Stomach (tissue), 4 donors: Measurements from ENCODE around the gene LRATD1.

ENCODE experiments used
- CTCF ChIP-seq, 7 experiments: fragments of 450-650 bp in 4 of 7; fragments of 200-600 bp in 3 of 7; sonication (generic) in 3 of 7; IDR thresholded peaks; one replicate each; pipeline ENCODE4 v1.5.1; 2016 to 2019; ENCODE audit warnings: antibody characterized with exemption in 7 of 7, control low read depth in 2 of 7, mild to moderate bottlenecking in 1 of 7
- EP300 ChIP-seq: sonication (generic); formaldehyde crosslinking; IDR thresholded peaks from one replicate; pipeline ENCODE4 v1.6.1; 2017; ENCODE audit warnings: antibody characterized with exemption
- POLR2A ChIP-seq, 4 donors: fragments of 450-650 bp; IDR thresholded peaks; one replicate each; pipeline ENCODE4 v1.6.1; 2016; ENCODE audit warnings: antibody characterized with exemption in 4 of 4, control low read depth in 2 of 4, mild to moderate bottlenecking in 1 of 4, moderate library complexity in 1 of 4

- TF ChIP-seq CTCF (IDR thresholded peaks at IDR 0.05) (peak in 5 of 7 experiments; percentile 69 to 81 (median 72)), POLR2A (IDR thresholded peaks at IDR 0.05) (no peak), EP300 (no peak)
Observed at GRCh38 chr2:14634489-14635390, 2.2 kb downstream of the LRATD1 start.
